Measurements from ENCODE around the gene MON1B. TPM values are rescaled to one million over a fixed set of nuclear protein-coding genes. Genes with fewer than 3 reads are reported as not detected.

The MON1B gene
- total and polyA plus RNA-seq, 9 of the 15 experiments (the other 6 are each of a cell fraction or from before 2014, with no cell fraction given) = 5.0 to 66.0 (median 12.6) TPM

GRCh38 chr16:77191259-77191969 is 424 bp downstream of the MON1B start (continued):
- TF ChIP-seq, protein P1, sequence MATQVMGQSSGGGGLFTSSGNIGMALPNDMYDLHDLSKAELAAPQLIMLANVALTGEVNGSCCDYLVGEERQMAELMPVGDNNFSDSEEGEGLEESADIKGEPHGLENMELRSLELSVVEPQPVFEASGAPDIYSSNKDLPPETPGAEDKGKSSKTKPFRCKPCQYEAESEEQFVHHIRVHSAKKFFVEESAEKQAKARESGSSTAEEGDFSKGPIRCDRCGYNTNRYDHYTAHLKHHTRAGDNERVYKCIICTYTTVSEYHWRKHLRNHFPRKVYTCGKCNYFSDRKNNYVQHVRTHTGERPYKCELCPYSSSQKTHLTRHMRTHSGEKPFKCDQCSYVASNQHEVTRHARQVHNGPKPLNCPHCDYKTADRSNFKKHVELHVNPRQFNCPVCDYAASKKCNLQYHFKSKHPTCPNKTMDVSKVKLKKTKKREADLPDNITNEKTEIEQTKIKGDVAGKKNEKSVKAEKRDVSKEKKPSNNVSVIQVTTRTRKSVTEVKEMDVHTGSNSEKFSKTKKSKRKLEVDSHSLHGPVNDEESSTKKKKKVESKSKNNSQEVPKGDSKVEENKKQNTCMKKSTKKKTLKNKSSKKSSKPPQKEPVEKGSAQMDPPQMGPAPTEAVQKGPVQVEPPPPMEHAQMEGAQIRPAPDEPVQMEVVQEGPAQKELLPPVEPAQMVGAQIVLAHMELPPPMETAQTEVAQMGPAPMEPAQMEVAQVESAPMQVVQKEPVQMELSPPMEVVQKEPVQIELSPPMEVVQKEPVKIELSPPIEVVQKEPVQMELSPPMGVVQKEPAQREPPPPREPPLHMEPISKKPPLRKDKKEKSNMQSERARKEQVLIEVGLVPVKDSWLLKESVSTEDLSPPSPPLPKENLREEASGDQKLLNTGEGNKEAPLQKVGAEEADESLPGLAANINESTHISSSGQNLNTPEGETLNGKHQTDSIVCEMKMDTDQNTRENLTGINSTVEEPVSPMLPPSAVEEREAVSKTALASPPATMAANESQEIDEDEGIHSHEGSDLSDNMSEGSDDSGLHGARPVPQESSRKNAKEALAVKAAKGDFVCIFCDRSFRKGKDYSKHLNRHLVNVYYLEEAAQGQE (IDR thresholded peaks at IDR 0.05; ENCODE audit: borderline replicate concordance) = no peak
- TF ChIP-seq, protein P1 (CRISPR knock-in tag; IDR thresholded peaks at IDR 0.05; ENCODE audit: low read depth) = no peak
- TF ChIP-seq FOSL1 (tag; conservative IDR thresholded peaks at IDR 0.05) (peak; percentile 12; the same call in 1 of the 2 replicates), ZNF76 (CRISPR knock-in tag; IDR thresholded peaks at IDR 0.05; ENCODE audit: borderline replicate concordance) (no peak), HMGN3 (IDR thresholded peaks at IDR 0.05; ENCODE audit: borderline replicate concordance, extremely low read depth, insufficient read length, low read depth, low read length) (no peak), L3MBTL2 (IDR thresholded peaks at IDR 0.05) (no peak; the same call in 1 of the 2 replicates), ETV6 (IDR thresholded peaks at IDR 0.05; ENCODE audit: borderline replicate concordance in 1 of 2, low read depth in 2 of 2, low read length in 1 of 2) (no peak), ETV6 (CRISPR knock-in tag; IDR thresholded peaks at IDR 0.05; ENCODE audit: borderline replicate concordance) (peak; percentile 48; the same call in 1 of the 2 replicates), HMG20B (CRISPR knock-in tag; IDR thresholded peaks at IDR 0.05) (no peak), BRF1 (IDR thresholded peaks at IDR 0.05; ENCODE audit: borderline replicate concordance, extremely low read depth, insufficient read length) (no peak), SAFB (IDR thresholded peaks at IDR 0.05; ENCODE audit: borderline replicate concordance, low read depth, low read length) (no peak), TAF7 (tag; IDR thresholded peaks at IDR 0.05) (0 out of 2 replicates have a peak, but pooled peaks have one; percentile 0)
- TF ChIP-seq, protein P2, sequence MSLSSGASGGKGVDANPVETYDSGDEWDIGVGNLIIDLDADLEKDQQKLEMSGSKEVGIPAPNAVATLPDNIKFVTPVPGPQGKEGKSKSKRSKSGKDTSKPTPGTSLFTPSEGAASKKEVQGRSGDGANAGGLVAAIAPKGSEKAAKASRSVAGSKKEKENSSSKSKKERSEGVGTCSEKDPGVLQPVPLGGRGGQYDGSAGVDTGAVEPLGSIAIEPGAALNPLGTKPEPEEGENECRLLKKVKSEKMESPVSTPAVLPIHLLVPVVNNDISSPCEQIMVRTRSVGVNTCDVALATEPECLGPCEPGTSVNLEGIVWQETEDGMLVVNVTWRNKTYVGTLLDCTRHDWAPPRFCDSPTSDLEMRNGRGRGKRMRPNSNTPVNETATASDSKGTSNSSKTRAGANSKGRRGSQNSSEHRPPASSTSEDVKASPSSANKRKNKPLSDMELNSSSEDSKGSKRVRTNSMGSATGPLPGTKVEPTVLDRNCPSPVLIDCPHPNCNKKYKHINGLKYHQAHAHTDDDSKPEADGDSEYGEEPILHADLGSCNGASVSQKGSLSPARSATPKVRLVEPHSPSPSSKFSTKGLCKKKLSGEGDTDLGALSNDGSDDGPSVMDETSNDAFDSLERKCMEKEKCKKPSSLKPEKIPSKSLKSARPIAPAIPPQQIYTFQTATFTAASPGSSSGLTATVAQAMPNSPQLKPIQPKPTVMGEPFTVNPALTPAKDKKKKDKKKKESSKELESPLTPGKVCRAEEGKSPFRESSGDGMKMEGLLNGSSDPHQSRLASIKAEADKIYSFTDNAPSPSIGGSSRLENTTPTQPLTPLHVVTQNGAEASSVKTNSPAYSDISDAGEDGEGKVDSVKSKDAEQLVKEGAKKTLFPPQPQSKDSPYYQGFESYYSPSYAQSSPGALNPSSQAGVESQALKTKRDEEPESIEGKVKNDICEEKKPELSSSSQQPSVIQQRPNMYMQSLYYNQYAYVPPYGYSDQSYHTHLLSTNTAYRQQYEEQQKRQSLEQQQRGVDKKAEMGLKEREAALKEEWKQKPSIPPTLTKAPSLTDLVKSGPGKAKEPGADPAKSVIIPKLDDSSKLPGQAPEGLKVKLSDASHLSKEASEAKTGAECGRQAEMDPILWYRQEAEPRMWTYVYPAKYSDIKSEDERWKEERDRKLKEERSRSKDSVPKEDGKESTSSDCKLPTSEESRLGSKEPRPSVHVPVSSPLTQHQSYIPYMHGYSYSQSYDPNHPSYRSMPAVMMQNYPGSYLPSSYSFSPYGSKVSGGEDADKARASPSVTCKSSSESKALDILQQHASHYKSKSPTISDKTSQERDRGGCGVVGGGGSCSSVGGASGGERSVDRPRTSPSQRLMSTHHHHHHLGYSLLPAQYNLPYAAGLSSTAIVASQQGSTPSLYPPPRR (CRISPR knock-in tag; IDR thresholded peaks at IDR 0.05; ENCODE audit: borderline replicate concordance) = no peak

All from K562 (cell line).